Activated T-cell treated with anti-CD3 and anti-CD28 coated beads, Interleukin-2, amount 50 U/mL, for 24 hours (primary cell): Measurements from ENCODE around the gene NUDT4B.
"Not testable (repeated sequence)": the region's sequence is repeated elsewhere in the genome, so short reads cannot be mapped to it uniquely, and the experiment has no call there.

ENCODE experiments used
- DNase-seq: peaks from one replicate; pipeline ENCODE4 v3.0.0-alpha.2; 2020
- H3K27ac Mint-ChIP-seq: 2 replicates; pipeline ENCODE4 v1.8.0; 2020; ENCODE audit warnings: mild to moderate bottlenecking, mixed read lengths
- H3K27me3 Mint-ChIP-seq: 2 replicates; pipeline ENCODE4 v1.8.0; 2020; ENCODE audit warnings: mixed read lengths
- H3K36me3 Mint-ChIP-seq: 2 replicates; pipeline ENCODE4 v1.8.0; 2020; ENCODE audit warnings: low read depth, mixed read lengths
- H3K4me1 Mint-ChIP-seq: 2 replicates; pipeline ENCODE4 v1.8.0; 2020; ENCODE audit warnings: low read depth, mixed read lengths
- H3K4me3 Mint-ChIP-seq: 2 replicates; pipeline ENCODE4 v1.8.0; 2020; ENCODE audit warnings: mild to moderate bottlenecking, moderate library complexity, mixed read lengths
- H3K9me3 Mint-ChIP-seq: 2 replicates; pipeline ENCODE4 v1.8.0; 2020; ENCODE audit warnings: mixed read lengths

The NUDT4B gene

GRCh38 chr1:148727862-148728261 is 20.7 kb upstream of the NUDT4B start:
- H3K27me3 Mint-ChIP-seq, H3K27ac Mint-ChIP-seq, H3K4me3 Mint-ChIP-seq, H3K9me3 Mint-ChIP-seq, H3K36me3 Mint-ChIP-seq, DNase-seq, H3K4me1 Mint-ChIP-seq: not testable (repeated sequence)

DNA sequence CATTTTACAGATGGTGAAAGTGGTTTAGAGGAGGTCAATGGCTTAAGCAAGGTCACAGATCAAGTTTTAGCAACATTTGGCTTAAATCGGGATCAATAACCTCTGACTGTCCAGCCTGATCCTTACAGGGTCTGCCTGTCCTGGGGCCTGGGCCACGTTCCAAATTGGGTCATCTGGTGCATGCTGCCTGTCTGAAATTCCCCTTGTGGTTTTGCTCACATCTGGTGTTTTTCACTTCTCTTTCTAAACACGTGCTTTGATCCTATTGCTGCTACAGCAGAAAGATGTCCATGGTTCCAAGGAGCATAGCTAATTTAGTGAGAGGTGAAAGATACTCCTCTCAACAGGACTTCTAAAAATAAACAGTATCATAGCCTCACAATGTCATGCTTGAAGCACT is 19.4 kb upstream of the NUDT4B start:
- H3K4me3 Mint-ChIP-seq, H3K9me3 Mint-ChIP-seq, H3K4me1 Mint-ChIP-seq, H3K27ac Mint-ChIP-seq, H3K27me3 Mint-ChIP-seq, H3K36me3 Mint-ChIP-seq, DNase-seq: not testable (repeated sequence)

- not testable (repeated sequence) for H3K27me3 Mint-ChIP-seq, H3K4me1 Mint-ChIP-seq, DNase-seq, H3K9me3 Mint-ChIP-seq, H3K36me3 Mint-ChIP-seq, H3K4me3 Mint-ChIP-seq, H3K27ac Mint-ChIP-seq
Measured at GRCh38 chr1:148729541-148729940, 19.0 kb upstream of the NUDT4B start.

DNA sequence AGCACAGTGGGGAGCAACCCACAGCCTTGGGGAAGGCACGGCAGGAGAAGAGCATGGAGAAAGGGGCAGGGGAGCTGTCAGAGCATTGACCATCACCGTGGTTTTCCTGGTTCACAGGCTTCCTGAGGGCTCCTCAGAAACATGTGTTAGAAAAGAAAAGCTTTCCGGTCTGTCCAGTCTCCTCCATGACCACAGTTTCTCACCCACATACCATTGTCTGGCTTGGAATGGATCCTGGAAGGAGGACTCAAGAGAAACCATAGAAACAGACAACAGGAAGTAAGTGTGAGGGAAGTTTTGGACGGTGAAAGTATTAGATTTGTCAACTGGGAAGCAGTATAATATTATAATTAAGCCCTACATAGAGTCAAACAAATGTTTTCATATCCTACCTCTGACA is 16.3 kb upstream of the NUDT4B start:
- H3K27me3 Mint-ChIP-seq, H3K27ac Mint-ChIP-seq, H3K36me3 Mint-ChIP-seq, H3K4me1 Mint-ChIP-seq, DNase-seq, H3K4me3 Mint-ChIP-seq, H3K9me3 Mint-ChIP-seq: not testable (repeated sequence)

- not testable (repeated sequence) for H3K9me3 Mint-ChIP-seq
Measured at GRCh38 chr1:148733585-148734310, 14.8 kb upstream of the NUDT4B start.

DNA sequence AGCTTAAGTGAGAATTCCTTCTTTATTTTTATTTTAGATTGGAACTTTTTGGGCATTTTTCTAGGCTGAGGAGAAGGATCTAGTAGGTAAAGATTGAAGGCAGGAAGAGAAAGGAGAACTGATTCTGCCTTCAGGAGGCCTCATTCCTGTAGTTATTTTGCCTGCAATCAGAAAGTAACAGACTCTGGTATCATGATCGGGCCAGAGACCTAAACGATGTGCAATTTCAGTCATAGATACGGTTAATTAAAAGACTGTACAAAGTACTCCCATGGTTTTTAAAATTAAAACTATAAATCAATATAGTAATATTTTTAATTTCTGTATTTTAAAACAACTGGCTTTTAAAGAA is 14.3 kb upstream of the NUDT4B start:
- H3K27ac Mint-ChIP-seq, H3K36me3 Mint-ChIP-seq, DNase-seq, H3K27me3 Mint-ChIP-seq, H3K4me1 Mint-ChIP-seq, H3K4me3 Mint-ChIP-seq, H3K9me3 Mint-ChIP-seq: not testable (repeated sequence)

More at GRCh38 chr1:148733585-148734310, 14.8 kb upstream of the NUDT4B start:
- not testable (repeated sequence) for H3K27ac Mint-ChIP-seq, H3K4me1 Mint-ChIP-seq, H3K4me3 Mint-ChIP-seq, DNase-seq, H3K36me3 Mint-ChIP-seq, H3K27me3 Mint-ChIP-seq

GRCh38 chr1:148735538-148735937 is 13.0 kb upstream of the NUDT4B start:
- DNase-seq, H3K4me1 Mint-ChIP-seq, H3K27me3 Mint-ChIP-seq, H3K9me3 Mint-ChIP-seq, H3K27ac Mint-ChIP-seq, H3K36me3 Mint-ChIP-seq, H3K4me3 Mint-ChIP-seq: not testable (repeated sequence)

DNA sequence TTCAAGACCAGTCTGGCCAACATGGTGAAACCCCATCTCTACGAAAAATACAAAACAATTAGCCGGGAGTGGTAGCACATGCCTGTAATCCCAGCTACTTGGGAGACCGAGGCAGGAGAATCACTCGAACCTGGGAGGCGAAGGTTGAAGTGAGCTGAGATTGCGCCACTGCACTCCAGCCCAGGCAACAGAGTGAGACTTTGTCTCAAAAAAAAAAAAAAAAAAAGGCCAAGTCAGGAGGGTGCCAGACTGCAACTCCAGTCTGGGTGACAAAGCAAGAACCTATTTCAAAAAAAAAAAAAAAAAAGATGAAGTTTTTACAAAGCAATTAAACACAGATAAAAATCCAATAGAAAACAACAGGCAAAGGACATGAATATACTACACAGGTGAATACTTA is 9.9 kb upstream of the NUDT4B start:
- not testable (repeated sequence) for H3K36me3 Mint-ChIP-seq, DNase-seq, H3K27me3 Mint-ChIP-seq, H3K4me1 Mint-ChIP-seq, H3K9me3 Mint-ChIP-seq, H3K27ac Mint-ChIP-seq, H3K4me3 Mint-ChIP-seq

- not testable (repeated sequence) for H3K36me3 Mint-ChIP-seq, H3K27me3 Mint-ChIP-seq, H3K27ac Mint-ChIP-seq, H3K4me1 Mint-ChIP-seq, H3K9me3 Mint-ChIP-seq, H3K4me3 Mint-ChIP-seq, DNase-seq
Measured at GRCh38 chr1:148743200-148743599, 5.4 kb upstream of the NUDT4B start.

- not testable (repeated sequence) for DNase-seq, H3K4me3 Mint-ChIP-seq, H3K27me3 Mint-ChIP-seq, H3K36me3 Mint-ChIP-seq, H3K4me1 Mint-ChIP-seq, H3K27ac Mint-ChIP-seq, H3K9me3 Mint-ChIP-seq
Measured at GRCh38 chr1:148743726-148744720, 4.6 kb upstream of the NUDT4B start.

DNA sequence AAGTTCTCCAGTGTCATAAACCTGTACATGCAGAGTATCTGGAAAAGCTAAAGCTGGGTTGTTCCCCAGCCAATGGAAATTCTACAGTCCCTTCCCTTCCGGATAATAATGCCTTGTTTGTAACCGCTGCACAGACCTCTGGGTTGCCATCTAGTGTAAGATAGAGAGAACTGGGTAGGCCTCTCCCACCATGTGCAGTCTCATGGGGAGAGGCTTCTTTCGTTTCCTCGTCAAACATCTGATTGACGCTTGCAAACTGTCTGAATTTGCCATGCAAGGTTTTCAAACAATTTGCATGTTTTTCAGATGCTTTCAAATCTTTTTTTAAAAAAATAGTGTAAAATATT is 734 bp downstream of the NUDT4B start:
- H3K27me3 Mint-ChIP-seq, H3K27ac Mint-ChIP-seq, H3K4me3 Mint-ChIP-seq, H3K4me1 Mint-ChIP-seq, DNase-seq, H3K9me3 Mint-ChIP-seq, H3K36me3 Mint-ChIP-seq: not testable (repeated sequence)

- not testable (repeated sequence) for H3K4me3 Mint-ChIP-seq
Measured at GRCh38 chr1:148756231-148756630, 7.7 kb downstream of the NUDT4B start.

DNA sequence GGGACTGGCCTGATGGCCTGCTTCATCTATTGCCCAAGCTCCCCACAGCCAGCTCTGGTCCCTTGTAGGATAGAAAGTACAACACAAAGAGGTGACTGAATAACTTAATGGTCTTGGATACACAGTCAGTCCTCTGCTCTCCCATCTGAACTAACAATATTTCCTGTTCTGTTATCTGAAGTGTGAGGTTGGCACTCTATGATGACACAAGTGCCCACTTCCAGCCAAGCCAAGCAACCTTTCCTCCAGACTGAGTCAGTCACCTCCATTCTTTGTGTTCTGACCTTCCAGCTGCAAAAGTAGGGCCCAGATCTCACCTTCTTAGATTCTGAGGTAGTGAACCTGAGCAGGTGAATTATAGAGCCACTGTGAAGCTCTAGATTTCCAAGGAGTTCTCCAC is 8.9 kb downstream of the NUDT4B start:
- H3K4me1 Mint-ChIP-seq, H3K27me3 Mint-ChIP-seq, H3K27ac Mint-ChIP-seq, DNase-seq, H3K4me3 Mint-ChIP-seq, H3K36me3 Mint-ChIP-seq, H3K9me3 Mint-ChIP-seq: not testable (repeated sequence)

More at GRCh38 chr1:148756231-148756630, 7.7 kb downstream of the NUDT4B start:
- H3K27ac Mint-ChIP-seq, DNase-seq, H3K27me3 Mint-ChIP-seq, H3K4me1 Mint-ChIP-seq, H3K9me3 Mint-ChIP-seq, H3K36me3 Mint-ChIP-seq: not testable (repeated sequence)

DNA sequence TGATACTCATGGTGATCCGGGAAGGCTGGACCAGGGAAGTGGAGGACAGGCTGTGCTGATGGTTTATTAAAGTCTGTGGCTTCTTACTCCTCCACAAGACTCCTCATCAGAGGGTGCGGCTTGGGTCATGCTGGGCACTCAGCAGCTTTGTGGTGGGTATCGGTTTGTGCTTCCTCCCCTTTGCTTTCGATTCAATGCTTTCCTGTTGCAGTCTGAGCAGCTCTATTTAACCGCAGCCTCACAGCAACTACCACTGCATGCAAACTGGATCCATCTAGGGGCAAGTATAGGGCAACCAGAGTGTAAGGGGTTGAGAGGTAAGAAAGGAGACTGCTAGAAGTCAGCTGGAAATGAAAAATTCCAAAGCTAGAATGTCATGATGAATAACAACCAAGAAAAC is 9.8 kb downstream of the NUDT4B start:
- H3K27me3 Mint-ChIP-seq, H3K4me1 Mint-ChIP-seq, H3K9me3 Mint-ChIP-seq, H3K4me3 Mint-ChIP-seq, DNase-seq, H3K27ac Mint-ChIP-seq, H3K36me3 Mint-ChIP-seq: not testable (repeated sequence)

- not testable (repeated sequence) for H3K9me3 Mint-ChIP-seq, DNase-seq, H3K4me1 Mint-ChIP-seq, H3K27me3 Mint-ChIP-seq, H3K4me3 Mint-ChIP-seq, H3K36me3 Mint-ChIP-seq, H3K27ac Mint-ChIP-seq
Measured at GRCh38 chr1:148758925-148759324, 10.4 kb downstream of the NUDT4B start.
